ENCODE measurements around the gene CDCA3.

CDCA3 gene

GRCh38 chr12:6852651-6853354 lies 1.7 kb upstream of the CDCA3 start:
- peak; percentile 74 for DNase-seq (ENCODE audit: low spot score)

GRCh38 chr12:6851921-6852650 lies 1.0 kb upstream of the CDCA3 start, which contains the start of gene USP5:
USP5 (plus strand) TSS chr12:6852150; CDS start chr12:6852180, 30 bp downstream.
- peak; percentile 100 for DNase-seq (ENCODE audit: low spot score)

- no peak for DNase-seq (ENCODE audit: low spot score)
Measured at GRCh38 chr12:6850796-6851152, 312 bp downstream of the CDCA3 start.

- no peak for DNase-seq (ENCODE audit: low spot score)
Measured at GRCh38 chr12:6849976-6850560, 1.0 kb downstream of the CDCA3 start.

- DNase-seq (ENCODE audit: low spot score): no peak
Measured at GRCh38 chr12:6849427-6849826, 1.7 kb downstream of the CDCA3 start.

GRCh38 chr12:6847676-6848075 lies 3.4 kb downstream of the CDCA3 start:
- DNase-seq (ENCODE audit: low spot score): no peak

GRCh38 chr12:6846316-6846869 lies 4.7 kb downstream of the CDCA3 start:
- DNase-seq (ENCODE audit: low spot score): no peak

- no peak for DNase-seq (ENCODE audit: low spot score)
Measured at GRCh38 chr12:6845395-6845794, 5.7 kb downstream of the CDCA3 start.

GRCh38 chr12:6843118-6843902 lies 7.8 kb downstream of the CDCA3 start:
- peak; percentile 71 for DNase-seq (ENCODE audit: low spot score)

GRCh38 chr12:6842075-6842474 lies 9.0 kb downstream of the CDCA3 start:
- DNase-seq (ENCODE audit: low spot score): no peak

- peak; percentile 76 for DNase-seq (ENCODE audit: low spot score)
Measured at GRCh38 chr12:6840761-6841515, 10.1 kb downstream of the CDCA3 start, which contains the start of gene GNB3. GNB3 (plus strand) TSS chr12:6840925; CDS start chr12:6841288, 363 bp downstream.

GRCh38 chr12:6840330-6840729 lies 10.8 kb downstream of the CDCA3 start:
- DNase-seq (ENCODE audit: low spot score): peak; percentile 83

GRCh38 chr12:6839482-6840201 lies 11.4 kb downstream of the CDCA3 start:
- DNase-seq (ENCODE audit: low spot score): peak; percentile 86

GRCh38 chr12:6838854-6839253 lies 12.2 kb downstream of the CDCA3 start:
- DNase-seq (ENCODE audit: low spot score): no peak

GRCh38 chr12:6837370-6838060 lies 13.6 kb downstream of the CDCA3 start:
- DNase-seq (ENCODE audit: low spot score): no peak

- DNase-seq (ENCODE audit: low spot score): no peak
Measured at GRCh38 chr12:6836851-6837250, 14.2 kb downstream of the CDCA3 start.

- DNase-seq (ENCODE audit: low spot score): no peak
Measured at GRCh38 chr12:6834873-6835272, 16.2 kb downstream of the CDCA3 start.

- no peak for DNase-seq (ENCODE audit: low spot score)
Measured at GRCh38 chr12:6834254-6834653, 16.8 kb downstream of the CDCA3 start.

GRCh38 chr12:6833189-6833890 lies 17.7 kb downstream of the CDCA3 start:
- no peak for DNase-seq (ENCODE audit: low spot score)

All from ecto neural progenitor cell (in vitro differentiated cells).